DOHH2 (cell line): ENCODE results near the gene DAPK2.

Experiments
- CTCF ChIP-seq: fragments of 200-600 bp; sonication (generic); IDR thresholded peaks from one replicate; pipeline ENCODE4 v1.5.1; 2014; ENCODE audit warnings: antibody characterized with exemption, mild to moderate bottlenecking, low read depth, low read length; ENCODE audit not compliant: poor library complexity, severe bottlenecking
- EZH2phosphoT487 ChIP-seq: fragments of 200-600 bp; sonication (generic); IDR thresholded peaks from 2 replicates; pipeline ENCODE4 v1.6.1; 2017; ENCODE audit warnings: borderline replicate concordance, mild to moderate bottlenecking, antibody characterized with exemption, low read length, moderate library complexity, mixed read lengths

GRCh38 chr15:63943829-63944680, 102.2 kb downstream of the DAPK2 start:
- TF ChIP-seq CTCF: no peak
- TF ChIP-seq EZH2phosphoT487: no peak
